Suppressor macrophage treated with lipopolysaccharide for 4 hours (primary cell): ENCODE measurements around the gene MTIF3.
A peak's percentile ranks its signal among the peaks of the same experiment; 100 is the strongest.
"Not testable (repeated sequence)": the region's sequence is repeated elsewhere in the genome, so short reads cannot be mapped to it uniquely, and the experiment has no call there.

Experiments
- DNase-seq: peaks from one replicate; pipeline ENCODE4 v3.0.0-alpha.2; 2020

MTIF3 gene

DNA sequence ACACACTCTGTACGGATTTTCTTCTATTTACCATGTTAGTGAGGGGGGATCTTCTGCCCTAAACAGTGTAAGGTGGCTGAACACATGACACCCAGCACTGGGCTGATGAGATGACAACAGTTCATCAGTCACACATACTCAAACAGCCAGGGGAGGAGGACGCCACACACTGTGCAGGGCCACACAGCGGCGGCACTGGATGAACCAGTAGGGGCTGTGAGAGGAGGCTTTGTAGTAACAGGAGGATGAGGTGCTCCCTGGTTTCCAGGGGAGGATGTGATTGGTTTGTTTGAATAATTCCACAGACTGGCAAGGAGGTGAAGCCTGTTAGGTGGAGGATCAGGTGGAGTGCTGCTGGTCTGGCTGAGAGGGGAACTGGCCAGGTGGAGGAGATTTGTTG lies 42.3 kb downstream of the MTIF3 start:
- DNase-seq = no peak

- peak; percentile 51 for DNase-seq
Measured at GRCh38 chr13:27406178-27406939, 44.0 kb downstream of the MTIF3 start.

GRCh38 chr13:27405546-27406134 lies 44.7 kb downstream of the MTIF3 start:
- DNase-seq = peak; percentile 13

- no peak for DNase-seq
Measured at GRCh38 chr13:27404680-27405079, 45.7 kb downstream of the MTIF3 start.

- no peak for DNase-seq
Measured at GRCh38 chr13:27403727-27404385, 46.5 kb downstream of the MTIF3 start.

DNA sequence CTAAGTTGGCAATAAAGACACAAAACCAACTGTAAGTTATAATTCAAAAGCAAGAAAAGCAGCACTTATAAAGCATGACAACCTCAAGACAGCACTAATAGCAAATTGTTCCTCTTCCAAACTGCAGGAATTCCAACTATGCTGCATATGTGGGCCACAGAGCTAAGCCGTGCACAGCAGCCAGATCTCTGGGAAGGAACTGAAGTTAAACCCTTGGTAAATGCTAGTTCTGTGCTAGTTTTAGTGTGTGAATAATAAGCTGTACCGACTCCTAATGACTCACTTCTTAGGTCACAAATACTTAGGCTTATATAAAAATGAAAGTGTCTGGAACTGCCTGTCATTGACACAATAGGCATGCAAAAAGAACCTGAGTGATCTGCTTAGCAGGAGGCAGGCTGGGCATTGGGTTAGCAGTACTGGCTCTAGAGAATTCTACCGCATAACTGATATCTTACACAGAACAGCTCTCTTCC lies 47.1 kb downstream of the MTIF3 start:
- peak; percentile 62 for DNase-seq

GRCh38 chr13:27401210-27401609 lies 49.2 kb downstream of the MTIF3 start:
- DNase-seq = peak; percentile 79

DNA sequence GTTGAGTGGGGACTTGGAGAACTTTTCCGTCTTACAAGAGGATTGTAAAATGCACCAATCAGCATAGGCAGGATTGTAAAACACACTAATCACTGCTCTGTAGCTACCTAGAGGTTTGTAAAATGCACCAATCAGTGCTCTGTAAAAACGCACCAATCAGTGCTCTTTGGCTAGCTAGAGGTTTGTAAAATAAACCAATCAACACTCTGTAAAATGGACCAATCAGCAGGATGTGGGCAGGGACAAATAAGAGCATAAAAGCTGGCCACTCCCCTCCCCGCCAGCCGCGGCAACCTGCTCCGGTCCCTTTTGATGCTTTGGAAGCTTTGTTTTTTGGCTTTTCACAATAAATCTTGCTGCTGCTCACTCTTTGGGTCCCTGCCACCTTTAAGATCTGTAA lies 50.0 kb downstream of the MTIF3 start:
- not testable (repeated sequence) for DNase-seq

GRCh38 chr13:27398360-27398759 lies 52.0 kb downstream of the MTIF3 start:
- no peak for DNase-seq

DNA sequence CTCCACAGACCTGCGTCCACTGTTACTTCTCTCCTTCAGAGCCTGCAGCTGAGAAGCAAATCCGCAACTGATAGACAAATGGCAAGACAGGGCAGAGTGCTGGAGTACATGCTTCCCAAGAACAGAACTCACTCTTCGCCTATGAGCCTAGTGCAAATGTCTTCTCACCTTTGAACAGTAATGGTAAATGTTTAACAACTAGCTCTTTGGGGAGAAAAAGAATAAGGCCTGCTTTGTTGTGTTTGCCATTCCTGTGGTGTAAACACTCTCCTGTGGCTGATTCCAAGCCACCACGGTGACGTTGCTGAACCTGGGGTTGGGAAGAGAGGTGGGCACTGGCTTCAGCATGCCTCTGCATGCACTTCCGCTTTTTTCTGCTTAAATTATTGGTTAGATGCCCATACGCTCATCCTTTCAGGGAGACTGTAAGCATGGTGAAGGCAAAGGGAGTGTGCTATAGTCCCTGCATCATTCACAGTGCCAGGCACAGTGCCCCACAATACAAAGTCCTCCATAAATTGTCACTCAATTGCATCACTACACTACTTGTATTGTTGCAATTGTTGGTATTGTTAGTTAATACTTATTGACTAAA lies 54.0 kb downstream of the MTIF3 start:
- no peak for DNase-seq

- no peak for DNase-seq
Measured at GRCh38 chr13:27395007-27395510, 55.3 kb downstream of the MTIF3 start.

GRCh38 chr13:27393101-27393500 lies 57.3 kb downstream of the MTIF3 start:
- DNase-seq = no peak

DNA sequence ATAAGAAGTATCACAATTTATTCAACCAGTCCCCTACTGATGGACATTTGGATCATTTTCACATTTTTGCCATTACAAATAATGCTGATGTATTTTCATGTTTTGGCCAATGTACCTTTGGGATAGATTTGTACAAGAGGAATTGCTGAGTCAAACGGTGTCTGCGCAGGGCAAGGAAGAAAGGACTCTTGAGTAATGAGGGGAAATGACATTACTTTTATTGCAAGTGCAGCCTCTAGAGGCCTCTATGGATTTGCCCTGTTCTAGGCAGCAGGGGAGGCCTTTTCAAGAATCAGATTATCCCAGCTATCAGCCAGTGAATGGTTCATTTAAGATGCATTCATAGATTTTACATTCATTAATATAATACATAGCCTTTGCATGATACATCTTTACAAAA lies 58.9 kb downstream of the MTIF3 start:
- peak; percentile 8 for DNase-seq

- no peak for DNase-seq
Measured at GRCh38 chr13:27389891-27390290, 60.5 kb downstream of the MTIF3 start.

GRCh38 chr13:27388241-27388640 lies 62.1 kb downstream of the MTIF3 start:
- no peak for DNase-seq
